ENCODE measurements around the gene RNF181.
"Not testable (repeated sequence)": the region's sequence is repeated elsewhere in the genome, so short reads cannot be mapped to it uniquely, and the experiment has no call there.

RNF181 gene

GRCh38 chr2:85577386-85578242, 17.9 kb upstream of the RNF181 start, which contains the start of gene VAMP8:
TSS of gene VAMP8 (plus strand) at chr2:85577586. CDS start at chr2:85577647, 61 bp downstream.
- DNase-seq (ENCODE audit: low read depth, low spot score), result peak; percentile 28

GRCh38 chr2:85578243-85579180, 17.0 kb upstream of the RNF181 start:
- no peak for DNase-seq (ENCODE audit: low read depth, low spot score)

GRCh38 chr2:85579266-85579935, 16.1 kb upstream of the RNF181 start:
- DNase-seq (ENCODE audit: low read depth, low spot score), result no peak

- no peak for DNase-seq (ENCODE audit: low read depth, low spot score)
These were observed 15.3 kb upstream of the RNF181 start for GRCh38 chr2:85580206-85580605.

GRCh38 chr2:85582492-85582891, 13.1 kb upstream of the RNF181 start:
- DNase-seq (ENCODE audit: low read depth, low spot score), result no peak

GRCh38 chr2:85583667-85584353, 11.7 kb upstream of the RNF181 start:
- no peak for DNase-seq (ENCODE audit: low read depth, low spot score)

- no peak for DNase-seq (ENCODE audit: low read depth, low spot score)
These were observed 11.1 kb upstream of the RNF181 start, which contains the start of gene VAMP5 for GRCh38 chr2:85584354-85584856. TSS of gene VAMP5 (plus strand) at chr2:85584431. CDS start at chr2:85584491, 60 bp downstream.

GRCh38 chr2:85584857-85585780, 10.4 kb upstream of the RNF181 start:
- DNase-seq (ENCODE audit: low read depth, low spot score), result no peak

GRCh38 chr2:85585781-85586105, 9.8 kb upstream of the RNF181 start:
- DNase-seq (ENCODE audit: low read depth, low spot score), result no peak

GRCh38 chr2:85588236-85588635, 7.3 kb upstream of the RNF181 start:
- no peak for DNase-seq (ENCODE audit: low read depth, low spot score)

- no peak for DNase-seq (ENCODE audit: low read depth, low spot score)
These were observed 6.9 kb upstream of the RNF181 start for GRCh38 chr2:85588645-85589044.

- DNase-seq (ENCODE audit: low read depth, low spot score), result no peak
These were observed 6.4 kb upstream of the RNF181 start for GRCh38 chr2:85589181-85589580.

GRCh38 chr2:85589982-85590791, 5.4 kb upstream of the RNF181 start:
- no peak for DNase-seq (ENCODE audit: low read depth, low spot score)

GRCh38 chr2:85590950-85591349, 4.6 kb upstream of the RNF181 start:
- no peak for DNase-seq (ENCODE audit: low read depth, low spot score)

- DNase-seq (ENCODE audit: low read depth, low spot score), result no peak
These were observed 4.0 kb upstream of the RNF181 start for GRCh38 chr2:85591563-85591962.

GRCh38 chr2:85592299-85592698, 3.2 kb upstream of the RNF181 start:
- DNase-seq (ENCODE audit: low read depth, low spot score), result not testable (repeated sequence)

- DNase-seq (ENCODE audit: low read depth, low spot score), result no peak
These were observed 2.5 kb upstream of the RNF181 start for GRCh38 chr2:85593023-85593422.

GRCh38 chr2:85594715-85595300, 737 bp upstream of the RNF181 start:
- DNase-seq (ENCODE audit: low read depth, low spot score), result no peak

GRCh38 chr2:85596026-85596333, 435 bp downstream of the RNF181 start:
- no peak for DNase-seq (ENCODE audit: low read depth, low spot score)
